SU-DHL-6 (cell line): ENCODE data around the gene CAMK1.

ENCODE experiments used
- H2AFZ ChIP-seq: fragments of 200-600 bp; sonication (generic); 2 replicates; pipeline ENCODE4 v1.6.1; 2014; ENCODE audit warnings: low read depth, mild to moderate bottlenecking, moderate library complexity, mixed read lengths, antibody characterized with exemption, low read length; ENCODE audit not compliant: severe bottlenecking
- H3F3A ChIP-seq: fragments of 200-600 bp; shearing (Covaris generic); 2 replicates; pipeline ENCODE4 v1.6.0; 2016; ENCODE audit warnings: antibody characterized with exemption, mild to moderate bottlenecking; ENCODE audit not compliant: insufficient read depth
- H3K27ac ChIP-seq: fragments of 200-600 bp; sonication (generic); 2 replicates; pipeline ENCODE4 v1.5.1; 2016; ENCODE audit warnings: low read depth, mild to moderate bottlenecking, low read length, moderate library complexity, mixed read lengths
- H3K27me3 ChIP-seq: fragments of 200-600 bp; sonication (generic), shearing (Covaris generic); 2 replicates; pipeline ENCODE4 v1.6.0; 2014; ENCODE audit warnings: mild to moderate bottlenecking, low read length
- H3K36me3 ChIP-seq: fragments of 200-600 bp; sonication (generic); 2 replicates; pipeline ENCODE4 v1.6.1; 2014; ENCODE audit warnings: mild to moderate bottlenecking, low read length, mixed read lengths
- H3K4me2 ChIP-seq: fragments of 300-600, 200-600 bp; shearing (Covaris generic), sonication (generic); 2 replicates; pipeline ENCODE4 v1.6.0; 2014; ENCODE audit warnings: low read length, low read depth, mild to moderate bottlenecking; ENCODE audit not compliant: poor library complexity, severe bottlenecking
- H3K4me3 ChIP-seq: fragments of 200-600 bp; sonication (generic); 2 replicates; pipeline ENCODE4 v1.5.1; 2014; ENCODE audit warnings: antibody characterized with exemption, low read length, mild to moderate bottlenecking, mixed read lengths; ENCODE audit not compliant: insufficient read depth, poor library complexity, severe bottlenecking
- H3K79me2 ChIP-seq: fragments of 200-600 bp; sonication (generic); 2 replicates; pipeline ENCODE4 v1.6.1; 2014; ENCODE audit warnings: mild to moderate bottlenecking, low read length, moderate library complexity; ENCODE audit not compliant: insufficient read depth
- H3K9ac ChIP-seq: fragments of 200-600 bp; sonication (generic); 2 replicates; pipeline ENCODE4 v1.7.0; 2014; ENCODE audit warnings: mild to moderate bottlenecking, low read length
- H3K9me2 ChIP-seq: fragments of 200-600 bp; sonication (generic); replicated peaks from 2 replicates; pipeline ENCODE4 v1.6.1; 2014; ENCODE audit warnings: low read length; ENCODE audit not compliant: insufficient read depth
- H3K9me3 ChIP-seq: fragments of 200-600 bp; sonication (generic); 2 replicates; pipeline ENCODE4 v1.6.1; 2014; ENCODE audit warnings: low read length, mixed read lengths; ENCODE audit not compliant: insufficient read depth
- H4K20me1 ChIP-seq: fragments of 200-600 bp; sonication (generic); 2 replicates; pipeline ENCODE4 v1.6.1; 2014; ENCODE audit warnings: low read depth, mild to moderate bottlenecking, antibody characterized with exemption, low read length, moderate library complexity, mixed read lengths
- EZH2phosphoT487 ChIP-seq: fragments of 200-600 bp; sonication (generic), shearing (Covaris generic); conservative IDR thresholded peaks from 2 replicates; pipeline ENCODE4 v1.6.1; 2018; ENCODE audit warnings: mild to moderate bottlenecking, antibody characterized with exemption, low read length, moderate library complexity, mixed read lengths
- TF ChIP-seq, protein P1 (sequence below): fragments of 200-600 bp; sonication (generic); IDR thresholded peaks from one replicate; pipeline ENCODE4 v1.5.1; 2017; ENCODE audit warnings: antibody characterized with exemption, mild to moderate bottlenecking, low read length, moderate library complexity; ENCODE audit not compliant: insufficient read depth, poor library complexity, severe bottlenecking

CAMK1 gene

DNA sequence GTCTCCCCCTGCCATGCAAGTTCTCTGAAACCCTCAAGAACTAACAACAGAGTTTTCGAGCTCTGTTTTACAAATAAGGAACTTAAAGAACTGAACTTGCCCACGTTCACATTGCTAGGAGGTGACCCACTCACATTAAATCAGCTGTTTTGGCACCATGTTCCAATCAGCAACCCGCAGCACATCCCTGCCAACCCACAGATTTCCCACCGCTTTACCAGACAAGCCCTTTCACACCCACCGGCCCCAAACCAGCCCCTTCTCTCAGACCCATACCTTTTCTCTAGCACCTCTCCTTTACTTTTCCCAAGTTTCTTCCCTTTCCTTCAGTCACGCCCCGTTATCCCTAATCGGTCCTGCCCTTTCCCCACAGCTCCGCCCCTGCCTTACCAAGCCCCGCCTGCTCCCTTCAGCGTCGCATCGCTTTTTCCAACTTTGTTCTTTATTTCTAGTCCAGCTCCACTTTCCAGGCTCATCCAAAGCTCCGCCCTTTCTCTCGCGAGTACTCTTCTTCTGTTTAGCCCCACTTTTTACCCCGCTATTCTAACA lies 39.0 kb downstream of the CAMK1 start:
- H3K36me3 ChIP-seq = no peaks in the 10 kb centered on the region
- 0 out of 2 replicates have a peak, but pooled peaks cover 7% of the 10 kb centered on the region for H3F3A ChIP-seq
- H3K27me3 ChIP-seq = no peaks in the 10 kb centered on the region
- H3K27ac ChIP-seq = peak overlapping the region; percentile 18; the same call in 1 of the 2 replicates
- peaks cover 30% of the 10 kb centered on the region for H3K79me2 ChIP-seq
- H3K4me2 ChIP-seq = peak overlapping the region; percentile 63
- H3K9ac ChIP-seq = peak overlapping the region; percentile 97
- peak overlapping the region; percentile 68 for H3K4me3 ChIP-seq
- H3K9me2 ChIP-seq = no peaks in the 10 kb centered on the region
- no peaks in the 10 kb centered on the region for H3K9me3 ChIP-seq
- H2AFZ ChIP-seq = peak overlapping the region; percentile 97
- TF ChIP-seq EZH2phosphoT487 = no peak
- TF ChIP-seq, protein P1, sequence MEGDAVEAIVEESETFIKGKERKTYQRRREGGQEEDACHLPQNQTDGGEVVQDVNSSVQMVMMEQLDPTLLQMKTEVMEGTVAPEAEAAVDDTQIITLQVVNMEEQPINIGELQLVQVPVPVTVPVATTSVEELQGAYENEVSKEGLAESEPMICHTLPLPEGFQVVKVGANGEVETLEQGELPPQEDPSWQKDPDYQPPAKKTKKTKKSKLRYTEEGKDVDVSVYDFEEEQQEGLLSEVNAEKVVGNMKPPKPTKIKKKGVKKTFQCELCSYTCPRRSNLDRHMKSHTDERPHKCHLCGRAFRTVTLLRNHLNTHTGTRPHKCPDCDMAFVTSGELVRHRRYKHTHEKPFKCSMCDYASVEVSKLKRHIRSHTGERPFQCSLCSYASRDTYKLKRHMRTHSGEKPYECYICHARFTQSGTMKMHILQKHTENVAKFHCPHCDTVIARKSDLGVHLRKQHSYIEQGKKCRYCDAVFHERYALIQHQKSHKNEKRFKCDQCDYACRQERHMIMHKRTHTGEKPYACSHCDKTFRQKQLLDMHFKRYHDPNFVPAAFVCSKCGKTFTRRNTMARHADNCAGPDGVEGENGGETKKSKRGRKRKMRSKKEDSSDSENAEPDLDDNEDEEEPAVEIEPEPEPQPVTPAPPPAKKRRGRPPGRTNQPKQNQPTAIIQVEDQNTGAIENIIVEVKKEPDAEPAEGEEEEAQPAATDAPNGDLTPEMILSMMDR = no peak
- H4K20me1 ChIP-seq = no peaks in the 10 kb centered on the region; the same call in 1 of the 2 replicates

DNA sequence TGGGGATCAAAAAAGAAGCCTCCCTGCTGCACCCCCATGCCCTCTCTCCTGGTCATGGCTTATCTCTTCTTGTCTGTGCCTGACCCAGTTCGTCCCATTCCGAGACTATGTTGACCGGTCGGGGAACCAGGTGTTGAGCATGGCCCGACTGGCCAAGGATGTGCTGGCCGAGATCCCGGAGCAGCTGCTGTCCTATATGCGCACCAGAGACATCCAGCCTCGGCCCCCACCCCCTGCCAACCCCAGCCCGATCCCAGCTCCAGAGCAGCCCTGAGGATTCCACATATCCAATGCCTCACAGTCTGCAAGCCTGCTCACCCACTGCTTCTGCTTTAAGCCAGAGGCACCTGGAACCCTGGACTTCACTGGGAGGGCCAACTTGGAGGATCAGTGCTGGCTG lies 40.3 kb downstream of the CAMK1 start:
- H3K27ac ChIP-seq = no peak overlapping the region
- no peaks in the 10 kb centered on the region for H3K36me3 ChIP-seq
- no peak overlapping the region for H3K4me3 ChIP-seq
- no peak overlapping the region for H2AFZ ChIP-seq
- no peaks in the 10 kb centered on the region for H3K27me3 ChIP-seq
- no peak for TF ChIP-seq EZH2phosphoT487
- TF ChIP-seq, protein P1 = no peak
- H3F3A ChIP-seq = 0 out of 2 replicates have a peak, but pooled peaks cover 7% of the 10 kb centered on the region
- no peaks in the 10 kb centered on the region for H3K9me3 ChIP-seq
- no peak overlapping the region for H3K9ac ChIP-seq
- no peak overlapping the region for H3K4me2 ChIP-seq
- H3K79me2 ChIP-seq = peaks cover 28% of the 10 kb centered on the region
- H3K9me2 ChIP-seq = no peaks in the 10 kb centered on the region
- H4K20me1 ChIP-seq = no peaks in the 10 kb centered on the region; the same call in 1 of the 2 replicates

DNA sequence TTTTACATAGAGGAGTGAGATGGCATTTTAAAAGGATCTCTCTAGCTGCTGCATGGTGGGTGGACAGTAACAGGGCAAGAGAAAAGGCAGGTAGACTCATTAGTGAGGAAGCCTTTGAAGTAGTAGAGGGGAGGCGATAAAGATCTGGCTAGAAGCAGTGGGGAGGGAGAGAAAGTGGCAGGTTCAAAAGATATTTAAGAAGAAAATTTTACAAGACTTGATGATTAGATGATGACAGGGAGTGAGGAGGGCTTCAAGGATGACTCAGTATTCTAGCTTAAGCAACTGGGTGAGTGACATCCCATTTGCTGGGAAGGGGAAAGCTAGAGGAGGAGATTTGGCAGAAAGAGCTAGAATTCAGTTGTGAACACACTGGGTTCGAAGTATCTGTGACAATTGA lies 42.0 kb downstream of the CAMK1 start:
- Histone ChIP-seq H3K27me3 (no peaks in the 10 kb centered on the region), H4K20me1 (no peaks in the 10 kb centered on the region), H3K36me3 (no peaks in the 10 kb centered on the region), H3K4me3 (no peak overlapping the region), H3K27ac (no peak overlapping the region), H2AFZ (no peak overlapping the region), H3K4me2 (no peak overlapping the region), H3K9ac (no peak overlapping the region), H3K9me3 (no peaks in the 10 kb centered on the region), H3K79me2 (peaks cover 11% of the 10 kb centered on the region), H3K9me2 (no peaks in the 10 kb centered on the region), H3F3A (0 out of 2 replicates have a peak, but pooled peaks cover 7% of the 10 kb centered on the region)
- TF ChIP-seq, protein P1 = no peak
- TF ChIP-seq EZH2phosphoT487 = no peak
